Gastroesophageal sphincter (tissue), 3 donors: ENCODE measurements around the gene OLIG1.

Experiments
- CTCF ChIP-seq, 4 experiments: fragments of 200-600 bp in 2 of 4; fragments of 450-650 bp in 2 of 4; sonication (generic) in 1 of 4; IDR thresholded peaks; one replicate each; pipeline ENCODE4 v1.5.1; 2017 to 2019; ENCODE audit warnings: antibody characterized with exemption in 4 of 4, mild to moderate bottlenecking in 2 of 4, moderate library complexity in 2 of 4
- EP300 ChIP-seq: sonication (generic); formaldehyde crosslinking; IDR thresholded peaks from one replicate; pipeline ENCODE4 v1.6.1; 2017; ENCODE audit warnings: antibody characterized with exemption, mild to moderate bottlenecking
- POLR2A ChIP-seq, 2 donors: fragments of 450-650 bp; IDR thresholded peaks; one replicate each; pipeline ENCODE4 v1.6.1; 2017; ENCODE audit warnings: antibody characterized with exemption in 2 of 2, mild to moderate bottlenecking in 2 of 2, moderate library complexity in 1 of 2
- POLR2AphosphoS5 ChIP-seq: sonication (generic); formaldehyde crosslinking; IDR thresholded peaks from one replicate; pipeline ENCODE4 v1.6.1; 2017; ENCODE audit warnings: antibody characterized with exemption

- TF ChIP-seq POLR2AphosphoS5, result no peak
- TF ChIP-seq CTCF (IDR thresholded peaks at IDR 0.05), result no peak
- TF ChIP-seq EP300, result no peak
- TF ChIP-seq POLR2A (IDR thresholded peaks at IDR 0.05), result no peak
These were observed 698 bp upstream of the OLIG1 start for GRCh38 chr21:33069243-33069642.
